Astrocyte (in vitro differentiated cells and primary cell): ENCODE measurements around the gene ATL1. TPM values are rescaled to one million over a fixed set of nuclear protein-coding genes. Genes with fewer than 3 reads are reported as not detected.

ENCODE experiments used
- DNase-seq: peaks from one replicate; pipeline ENCODE4 v3.0.0-alpha.2; 2010; ENCODE audit warnings: low read depth
- FAIRE-seq: peaks from 2 replicates; lab custom pipeline; 2011; peaks lifted over from hg19 to GRCh38; lab: Jason Lieb, UNC
- H2AFZ ChIP-seq: 2 replicates; pipeline ENCODE4 v1.6.0; 2012; ENCODE audit warnings: low read depth, low read length, inconsistent platforms
- H3K27ac ChIP-seq: 2 replicates; pipeline ENCODE4 v1.5.1; 2011; ENCODE audit warnings: low read depth, low read length, inconsistent platforms
- H3K27me3 ChIP-seq: 2 replicates; pipeline ENCODE4 v1.6.0; 2011; ENCODE audit warnings: low read length, inconsistent platforms; ENCODE audit not compliant: insufficient read depth
- H3K36me3 ChIP-seq: 2 replicates; pipeline ENCODE4 v1.5.1; 2011; ENCODE audit warnings: low read length, inconsistent platforms; ENCODE audit not compliant: insufficient read depth
- H3K4me1 ChIP-seq: 2 replicates; pipeline ENCODE4 v1.5.1; 2011; ENCODE audit warnings: low read length, inconsistent platforms; ENCODE audit not compliant: insufficient read depth
- H3K4me2 ChIP-seq: 2 replicates; pipeline ENCODE4 v1.6.0; 2012; ENCODE audit warnings: low read length, inconsistent platforms
- H3K4me3 ChIP-seq: 2 replicates; pipeline ENCODE4 v1.5.1; 2011; ENCODE audit warnings: low read depth, mild to moderate bottlenecking, low read length, inconsistent platforms; ENCODE audit not compliant: insufficient read depth
- H3K79me2 ChIP-seq: 2 replicates; pipeline ENCODE4 v1.6.0; 2012; ENCODE audit warnings: mild to moderate bottlenecking, low read length, inconsistent platforms; ENCODE audit not compliant: insufficient read depth
- H3K9ac ChIP-seq: 2 replicates; pipeline ENCODE4 v1.6.0; 2012; ENCODE audit warnings: mild to moderate bottlenecking, low read length, inconsistent platforms
- H3K9me3 ChIP-seq: 2 replicates; pipeline ENCODE4 v1.5.1; 2012; ENCODE audit warnings: low read depth, mild to moderate bottlenecking, low read length, inconsistent platforms; ENCODE audit not compliant: insufficient read depth
- H4K20me1 ChIP-seq: 2 replicates; pipeline ENCODE4 v1.6.0; 2012; ENCODE audit warnings: low read length, inconsistent platforms; ENCODE audit not compliant: insufficient read depth
- H3K27ac Mint-ChIP-seq: one replicate; pipeline ENCODE4 v1.8.0; 2021; ENCODE audit warnings: mild to moderate bottlenecking, mixed read lengths; ENCODE audit not compliant: unreplicated experiment
- H3K27me3 Mint-ChIP-seq: one replicate; pipeline ENCODE4 v1.8.0; 2021; ENCODE audit warnings: low read depth, mixed read lengths; ENCODE audit not compliant: unreplicated experiment
- H3K36me3 Mint-ChIP-seq: one replicate; pipeline ENCODE4 v1.8.0; 2021; ENCODE audit warnings: low read depth, mixed read lengths; ENCODE audit not compliant: unreplicated experiment
- H3K4me1 Mint-ChIP-seq: one replicate; pipeline ENCODE4 v1.8.0; 2021; ENCODE audit warnings: low read depth, mixed read lengths; ENCODE audit not compliant: unreplicated experiment
- H3K4me3 Mint-ChIP-seq: one replicate; pipeline ENCODE4 v1.8.0; 2021; ENCODE audit warnings: mild to moderate bottlenecking, moderate library complexity, mixed read lengths; ENCODE audit not compliant: unreplicated experiment
- H3K9me3 Mint-ChIP-seq: one replicate; pipeline ENCODE4 v1.8.0; 2021; ENCODE audit warnings: mild to moderate bottlenecking, mixed read lengths; ENCODE audit not compliant: unreplicated experiment
- EZH2 ChIP-seq: IDR thresholded peaks from 2 replicates; pipeline ENCODE4 v1.6.1; 2012; ENCODE audit warnings: mild to moderate bottlenecking, low read length, inconsistent platforms; ENCODE audit not compliant: insufficient read depth
- total RNA-seq: library from RNA; stranded (reverse); gene quantifications from 2 replicates; pipeline ENCODE4 v1.2.1, GENCODE V29; 2021
- TF ChIP-seq, protein P1 (sequence below): IDR thresholded peaks from 2 replicates; pipeline ENCODE4 v1.5.1; 2011; ENCODE audit warnings: low read depth, mild to moderate bottlenecking, inconsistent platforms, low read length, moderate library complexity; ENCODE audit not compliant: insufficient read depth

ATL1 gene
- total RNA-seq, 1 donor from 2014 or later = 15.8 TPM

DNA sequence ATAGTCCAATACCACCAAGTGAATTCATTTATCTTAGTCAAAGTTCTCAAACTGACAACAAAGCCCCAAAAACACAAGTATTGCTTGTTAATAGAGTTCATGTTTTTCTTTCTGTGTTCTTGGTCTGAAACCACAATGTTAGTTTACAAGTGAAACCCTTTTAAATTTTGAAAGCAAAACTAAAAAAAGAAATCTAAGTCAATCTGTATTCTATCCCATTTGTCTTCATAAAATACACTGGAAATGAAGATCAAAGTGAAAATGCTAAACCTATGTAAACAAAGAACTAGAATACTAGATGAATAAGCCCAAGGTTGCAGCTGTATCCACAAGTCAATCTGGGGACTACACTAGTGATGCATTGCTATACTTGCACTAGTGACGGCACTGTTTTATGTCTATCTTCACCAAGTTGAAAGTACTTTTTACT, 38.0 kb upstream of the ATL1 start:
- H3K36me3 ChIP-seq = peaks cover 6% of the 10 kb centered on the region
- Mint-ChIP-seq H3K27me3 (no peaks in the 10 kb centered on the region), H3K4me3 (no peak overlapping the region), H3K4me1 (peaks cover 34% of the 10 kb centered on the region), H3K9me3 (no peaks in the 10 kb centered on the region), H3K36me3 (peaks cover 5% of the 10 kb centered on the region), H3K27ac (no peak overlapping the region)
- peak; percentile 77 for DNase-seq
- H3K79me2 ChIP-seq = peaks cover 98% of the 10 kb centered on the region
- H3K4me3 ChIP-seq = no peak overlapping the region
- peak overlapping the region; percentile 54 for H3K4me2 ChIP-seq
- peak overlapping the region; percentile 72 for H3K9ac ChIP-seq
- H3K9me3 ChIP-seq = no peaks in the 10 kb centered on the region
- TF ChIP-seq, protein P1, sequence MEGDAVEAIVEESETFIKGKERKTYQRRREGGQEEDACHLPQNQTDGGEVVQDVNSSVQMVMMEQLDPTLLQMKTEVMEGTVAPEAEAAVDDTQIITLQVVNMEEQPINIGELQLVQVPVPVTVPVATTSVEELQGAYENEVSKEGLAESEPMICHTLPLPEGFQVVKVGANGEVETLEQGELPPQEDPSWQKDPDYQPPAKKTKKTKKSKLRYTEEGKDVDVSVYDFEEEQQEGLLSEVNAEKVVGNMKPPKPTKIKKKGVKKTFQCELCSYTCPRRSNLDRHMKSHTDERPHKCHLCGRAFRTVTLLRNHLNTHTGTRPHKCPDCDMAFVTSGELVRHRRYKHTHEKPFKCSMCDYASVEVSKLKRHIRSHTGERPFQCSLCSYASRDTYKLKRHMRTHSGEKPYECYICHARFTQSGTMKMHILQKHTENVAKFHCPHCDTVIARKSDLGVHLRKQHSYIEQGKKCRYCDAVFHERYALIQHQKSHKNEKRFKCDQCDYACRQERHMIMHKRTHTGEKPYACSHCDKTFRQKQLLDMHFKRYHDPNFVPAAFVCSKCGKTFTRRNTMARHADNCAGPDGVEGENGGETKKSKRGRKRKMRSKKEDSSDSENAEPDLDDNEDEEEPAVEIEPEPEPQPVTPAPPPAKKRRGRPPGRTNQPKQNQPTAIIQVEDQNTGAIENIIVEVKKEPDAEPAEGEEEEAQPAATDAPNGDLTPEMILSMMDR = no peak
- no peak for TF ChIP-seq EZH2
- peaks cover 47% of the 10 kb centered on the region for H4K20me1 ChIP-seq
- no peak overlapping the region for H2AFZ ChIP-seq
- no peaks in the 10 kb centered on the region for H3K27me3 ChIP-seq
- peak overlapping the region; percentile 91 for H3K27ac ChIP-seq
- peak; percentile 34 for FAIRE-seq
- H3K4me1 ChIP-seq = peaks cover 29% of the 10 kb centered on the region

DNA sequence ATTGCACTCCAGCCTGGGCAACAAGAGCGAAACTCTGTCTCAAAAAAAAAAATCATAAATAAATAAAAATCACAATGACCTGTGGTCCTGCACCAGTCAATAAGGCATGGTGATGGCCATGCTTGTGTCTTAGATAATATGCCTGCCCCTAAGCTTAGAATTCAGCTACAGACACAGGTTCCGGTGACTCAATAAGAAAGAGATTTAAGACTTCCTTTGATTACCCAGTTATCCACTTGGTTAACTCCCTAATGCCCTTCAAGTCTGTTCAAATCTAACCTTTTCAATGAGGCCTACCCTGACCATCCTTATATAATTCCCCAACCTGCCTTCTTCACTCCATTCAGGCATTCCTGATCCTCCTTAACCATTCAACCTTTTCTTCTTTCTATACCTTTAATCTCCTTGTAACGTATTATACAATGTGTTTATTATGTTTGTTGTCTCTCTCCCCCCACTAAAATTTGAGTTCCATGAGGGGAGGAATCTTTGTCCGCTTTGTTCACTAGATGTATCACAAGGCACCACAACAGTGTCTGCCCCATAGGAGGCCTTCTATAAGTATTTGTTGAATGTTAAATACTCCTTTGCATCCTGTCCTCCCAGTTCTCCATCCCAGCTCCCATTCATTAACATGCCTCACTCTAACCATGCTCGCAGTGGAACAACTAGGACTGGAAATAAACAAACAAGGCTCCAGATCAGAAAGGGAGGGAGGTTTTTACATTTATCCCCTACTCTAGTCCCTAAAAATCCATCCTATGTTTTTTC, 36.5 kb upstream of the ATL1 start:
- H3K9ac ChIP-seq = no peak overlapping the region
- FAIRE-seq = no peak
- no peaks in the 10 kb centered on the region for H3K27me3 ChIP-seq
- TF ChIP-seq EZH2 = no peak
- TF ChIP-seq, protein P1 = no peak
- Mint-ChIP-seq H3K27ac (no peak overlapping the region), H3K27me3 (no peaks in the 10 kb centered on the region), H3K4me1 (peaks cover 38% of the 10 kb centered on the region), H3K9me3 (no peaks in the 10 kb centered on the region), H3K36me3 (peaks cover 3% of the 10 kb centered on the region), H3K4me3 (no peak overlapping the region)
- H3K36me3 ChIP-seq = peaks cover 6% of the 10 kb centered on the region
- no peak overlapping the region for H2AFZ ChIP-seq
- H3K4me3 ChIP-seq = no peak overlapping the region
- H3K9me3 ChIP-seq = no peaks in the 10 kb centered on the region
- H3K4me2 ChIP-seq = peak overlapping the region; percentile 37
- no peak for DNase-seq
- peaks cover 43% of the 10 kb centered on the region for H4K20me1 ChIP-seq
- peaks cover 40% of the 10 kb centered on the region for H3K4me1 ChIP-seq
- peak overlapping the region; percentile 28 for H3K27ac ChIP-seq
- H3K79me2 ChIP-seq = peaks cover 98% of the 10 kb centered on the region

DNA sequence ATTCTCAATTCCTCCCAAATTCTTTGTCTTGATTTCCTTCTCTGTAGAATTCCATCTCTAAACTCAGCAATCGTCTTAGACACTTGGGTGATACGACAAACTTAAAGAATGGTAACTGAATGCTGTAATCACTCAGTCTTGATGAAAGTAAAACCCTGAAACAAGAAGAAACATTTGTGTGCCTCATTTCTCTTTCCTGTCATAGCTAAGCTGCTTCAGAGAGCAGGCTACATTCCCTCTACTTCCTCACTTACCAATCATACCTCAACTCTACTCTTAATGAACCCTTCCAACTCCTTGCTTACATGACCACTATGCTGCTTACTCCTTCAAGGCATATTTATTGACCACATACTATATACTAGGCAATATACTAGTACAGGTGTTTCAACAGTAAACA, 35.9 kb upstream of the ATL1 start:
- DNase-seq (no peak), FAIRE-seq (no peak)
- H3K27me3 Mint-ChIP-seq = no peaks in the 10 kb centered on the region
- H3K4me1 Mint-ChIP-seq = peaks cover 43% of the 10 kb centered on the region
- Histone ChIP-seq H4K20me1 (peaks cover 43% of the 10 kb centered on the region), H3K79me2 (peaks cover 98% of the 10 kb centered on the region), H3K9me3 (no peaks in the 10 kb centered on the region), H3K9ac (no peak overlapping the region), H3K36me3 (peaks cover 8% of the 10 kb centered on the region), H3K4me3 (no peak overlapping the region), H3K27ac (peak overlapping the region; percentile 28), H2AFZ (no peak overlapping the region), H3K27me3 (no peaks in the 10 kb centered on the region), H3K4me1 (peaks cover 46% of the 10 kb centered on the region), H3K4me2 (peak overlapping the region; percentile 37)
- peaks cover 3% of the 10 kb centered on the region for H3K36me3 Mint-ChIP-seq
- H3K4me3 Mint-ChIP-seq = no peak overlapping the region
- no peak for TF ChIP-seq EZH2
- TF ChIP-seq, protein P1 = no peak
- no peaks in the 10 kb centered on the region for H3K9me3 Mint-ChIP-seq
- no peak overlapping the region for H3K27ac Mint-ChIP-seq
